HL-60 (cell line): Measurements from ENCODE around the gene GPR107.

Experiments
- GABPA ChIP-seq: IDR thresholded peaks from 2 replicates; pipeline ENCODE4 v1.6.1; 2012; ENCODE audit warnings: low read depth
- POLR2AphosphoS5 ChIP-seq: IDR thresholded peaks from 2 replicates; pipeline ENCODE4 v1.6.1; 2012; ENCODE audit warnings: low read depth
- REST ChIP-seq: IDR thresholded peaks from 2 replicates; pipeline ENCODE4 v1.6.1; 2012; ENCODE audit warnings: low read depth; ENCODE audit not compliant: insufficient replicate concordance
- SPI1 ChIP-seq: IDR thresholded peaks from 2 replicates; pipeline ENCODE4 v1.6.1; 2012; ENCODE audit warnings: low read depth, mild to moderate bottlenecking, borderline replicate concordance
- TF ChIP-seq, protein P1 (sequence below): IDR thresholded peaks from one replicate; pipeline ENCODE4 v1.5.1; 2011; ENCODE audit warnings: low read length, control low read depth, inconsistent platforms; ENCODE audit not compliant: insufficient read depth

DNA sequence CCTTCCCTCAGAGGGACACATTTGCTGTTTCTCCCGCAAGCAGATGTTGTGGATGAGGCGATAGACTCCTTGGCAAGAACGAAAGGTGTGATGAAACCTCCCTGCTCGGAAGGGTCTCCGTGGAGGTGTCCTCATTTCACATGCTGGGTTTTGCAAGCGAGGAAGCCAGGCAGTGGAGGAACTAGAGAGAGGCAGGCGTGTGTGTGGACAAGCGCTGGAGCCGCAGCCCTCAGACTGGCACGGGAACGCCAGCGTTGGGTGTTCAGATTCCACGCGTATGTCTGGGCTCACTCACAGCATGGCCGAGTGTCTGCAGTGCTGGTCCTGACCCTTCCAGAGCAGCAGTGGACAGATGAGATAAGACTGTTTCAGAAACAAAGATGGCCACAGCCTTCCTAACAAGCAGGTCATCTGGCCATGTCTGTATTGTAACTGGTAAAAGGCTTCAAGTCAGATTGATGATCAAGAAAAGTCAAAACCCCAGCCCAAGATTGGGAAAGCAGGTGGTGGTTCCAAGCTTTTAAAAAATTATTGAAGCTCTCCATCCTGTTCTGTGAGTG, 83.5 kb downstream of the GPR107 start:
- TF ChIP-seq, protein P1, sequence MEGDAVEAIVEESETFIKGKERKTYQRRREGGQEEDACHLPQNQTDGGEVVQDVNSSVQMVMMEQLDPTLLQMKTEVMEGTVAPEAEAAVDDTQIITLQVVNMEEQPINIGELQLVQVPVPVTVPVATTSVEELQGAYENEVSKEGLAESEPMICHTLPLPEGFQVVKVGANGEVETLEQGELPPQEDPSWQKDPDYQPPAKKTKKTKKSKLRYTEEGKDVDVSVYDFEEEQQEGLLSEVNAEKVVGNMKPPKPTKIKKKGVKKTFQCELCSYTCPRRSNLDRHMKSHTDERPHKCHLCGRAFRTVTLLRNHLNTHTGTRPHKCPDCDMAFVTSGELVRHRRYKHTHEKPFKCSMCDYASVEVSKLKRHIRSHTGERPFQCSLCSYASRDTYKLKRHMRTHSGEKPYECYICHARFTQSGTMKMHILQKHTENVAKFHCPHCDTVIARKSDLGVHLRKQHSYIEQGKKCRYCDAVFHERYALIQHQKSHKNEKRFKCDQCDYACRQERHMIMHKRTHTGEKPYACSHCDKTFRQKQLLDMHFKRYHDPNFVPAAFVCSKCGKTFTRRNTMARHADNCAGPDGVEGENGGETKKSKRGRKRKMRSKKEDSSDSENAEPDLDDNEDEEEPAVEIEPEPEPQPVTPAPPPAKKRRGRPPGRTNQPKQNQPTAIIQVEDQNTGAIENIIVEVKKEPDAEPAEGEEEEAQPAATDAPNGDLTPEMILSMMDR = no peak
- TF ChIP-seq POLR2AphosphoS5 (no peak), REST (no peak), SPI1 (no peak), GABPA (no peak)
